ENCODE data around the gene SORCS2.

The SORCS2 gene

DNA sequence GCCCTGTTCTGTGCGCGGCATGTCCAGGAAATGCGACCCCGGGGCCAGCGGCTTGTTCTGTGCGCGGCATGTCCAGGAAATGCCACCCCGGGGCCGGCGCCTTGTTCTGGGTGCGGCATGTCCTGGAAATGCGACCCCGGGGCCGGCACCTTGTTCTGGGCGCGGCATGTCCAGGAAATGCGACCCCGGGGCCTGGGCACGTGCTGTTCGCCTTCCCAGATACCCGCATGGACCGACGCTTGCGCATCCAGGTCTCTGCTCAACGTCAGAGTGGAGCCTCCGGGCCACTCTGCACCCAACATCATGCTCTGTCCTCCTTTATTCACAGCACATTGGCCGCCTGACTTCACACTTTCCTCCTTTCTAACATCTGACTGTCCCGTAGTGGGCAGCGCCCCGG lies 318.2 kb downstream of the SORCS2 start:
- no peak for DNase-seq (ENCODE audit: low read depth)
- TF ChIP-seq, protein P1, sequence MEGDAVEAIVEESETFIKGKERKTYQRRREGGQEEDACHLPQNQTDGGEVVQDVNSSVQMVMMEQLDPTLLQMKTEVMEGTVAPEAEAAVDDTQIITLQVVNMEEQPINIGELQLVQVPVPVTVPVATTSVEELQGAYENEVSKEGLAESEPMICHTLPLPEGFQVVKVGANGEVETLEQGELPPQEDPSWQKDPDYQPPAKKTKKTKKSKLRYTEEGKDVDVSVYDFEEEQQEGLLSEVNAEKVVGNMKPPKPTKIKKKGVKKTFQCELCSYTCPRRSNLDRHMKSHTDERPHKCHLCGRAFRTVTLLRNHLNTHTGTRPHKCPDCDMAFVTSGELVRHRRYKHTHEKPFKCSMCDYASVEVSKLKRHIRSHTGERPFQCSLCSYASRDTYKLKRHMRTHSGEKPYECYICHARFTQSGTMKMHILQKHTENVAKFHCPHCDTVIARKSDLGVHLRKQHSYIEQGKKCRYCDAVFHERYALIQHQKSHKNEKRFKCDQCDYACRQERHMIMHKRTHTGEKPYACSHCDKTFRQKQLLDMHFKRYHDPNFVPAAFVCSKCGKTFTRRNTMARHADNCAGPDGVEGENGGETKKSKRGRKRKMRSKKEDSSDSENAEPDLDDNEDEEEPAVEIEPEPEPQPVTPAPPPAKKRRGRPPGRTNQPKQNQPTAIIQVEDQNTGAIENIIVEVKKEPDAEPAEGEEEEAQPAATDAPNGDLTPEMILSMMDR (IDR thresholded peaks at IDR 0.05; ENCODE audit: control insufficient read depth, insufficient read depth, low read depth, low read length, missing control alignments) = no peak
- H3K4me3 ChIP-seq (ENCODE audit: control insufficient read depth, low read depth, low read length) = no peak overlapping the region

DNA sequence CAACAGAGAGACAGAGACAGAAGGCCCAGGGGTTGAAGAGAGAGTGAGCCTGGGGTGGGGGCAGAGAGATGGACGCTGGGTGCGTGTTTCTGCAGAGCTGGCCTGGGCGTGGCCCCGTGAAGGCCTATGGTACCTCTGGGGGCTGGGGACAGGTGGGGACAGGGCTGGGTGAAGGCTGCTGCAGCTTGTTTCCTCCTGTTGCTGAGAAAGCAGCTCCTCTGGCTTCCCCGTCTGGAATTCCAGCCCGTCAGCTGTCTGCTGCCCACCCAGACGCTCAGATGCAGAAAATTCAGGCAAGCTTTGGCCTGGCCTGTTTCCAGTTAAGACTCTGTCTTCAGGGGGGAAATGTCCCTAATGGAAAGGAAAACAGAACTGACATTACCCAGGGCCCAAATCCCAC lies 319.2 kb downstream of the SORCS2 start:
- DNase-seq (ENCODE audit: low read depth) = no peak
- no peak overlapping the region for H3K4me3 ChIP-seq (ENCODE audit: control insufficient read depth, low read depth, low read length)
- TF ChIP-seq, protein P1 (IDR thresholded peaks at IDR 0.05; ENCODE audit: control insufficient read depth, insufficient read depth, low read depth, low read length, missing control alignments) = no peak

DNA sequence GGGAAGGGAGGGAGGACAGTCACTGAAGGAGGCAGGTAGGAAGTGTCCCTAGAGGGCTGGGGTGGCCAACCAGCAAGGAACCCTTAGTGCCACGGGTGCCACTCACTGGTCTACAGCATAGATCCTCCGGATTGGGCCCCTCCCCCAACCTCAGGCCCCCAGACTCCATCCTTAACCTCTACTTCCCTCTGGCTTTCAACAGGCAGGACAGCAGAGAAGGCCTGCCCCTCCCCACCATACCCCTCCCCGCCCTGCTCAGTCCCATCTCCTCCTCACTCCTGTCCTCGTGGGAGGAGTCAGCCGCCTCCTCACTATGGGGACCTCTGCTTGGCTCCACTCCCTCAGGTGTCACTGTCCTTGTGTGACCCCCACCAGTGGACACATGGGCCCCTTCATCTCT lies 320.1 kb downstream of the SORCS2 start:
- no peak overlapping the region for H3K4me3 ChIP-seq (ENCODE audit: control insufficient read depth, low read depth, low read length)
- no peak for DNase-seq (ENCODE audit: low read depth)
- TF ChIP-seq, protein P1 (IDR thresholded peaks at IDR 0.05; ENCODE audit: control insufficient read depth, insufficient read depth, low read depth, low read length, missing control alignments) = no peak

- H3K4me3 ChIP-seq (ENCODE audit: control insufficient read depth, low read depth, low read length) = no peak overlapping the region
- no peak for DNase-seq (ENCODE audit: low read depth)
- TF ChIP-seq, protein P1 (IDR thresholded peaks at IDR 0.05; ENCODE audit: control insufficient read depth, insufficient read depth, low read depth, low read length, missing control alignments) = no peak
Measured at GRCh38 chr4:7512946-7513345, 320.6 kb downstream of the SORCS2 start.

DNA sequence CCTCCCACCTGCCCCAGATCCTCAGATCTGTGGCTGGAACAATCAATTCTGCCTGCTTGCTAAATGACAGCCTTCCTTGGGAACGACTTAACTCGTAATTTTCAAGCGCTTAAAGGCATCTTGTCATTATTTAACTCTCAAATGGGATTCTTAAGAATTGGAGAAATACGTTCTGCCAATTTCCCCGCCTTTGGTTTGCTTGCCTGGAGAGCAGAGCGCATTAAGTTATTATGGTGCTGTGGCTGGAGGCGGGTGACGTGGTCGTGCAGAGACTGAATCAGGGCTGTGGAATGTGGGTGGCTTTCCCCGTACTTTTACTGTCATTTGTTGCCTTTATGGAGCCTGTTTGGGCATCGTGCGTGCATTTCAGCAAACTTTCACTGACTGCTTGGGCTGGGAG lies 321.3 kb downstream of the SORCS2 start:
- H3K4me3 ChIP-seq (ENCODE audit: control insufficient read depth, low read depth, low read length) = no peak overlapping the region
- TF ChIP-seq, protein P1 (IDR thresholded peaks at IDR 0.05; ENCODE audit: control insufficient read depth, insufficient read depth, low read depth, low read length, missing control alignments) = no peak
- peak; percentile 27 for DNase-seq (ENCODE audit: low read depth)

DNA sequence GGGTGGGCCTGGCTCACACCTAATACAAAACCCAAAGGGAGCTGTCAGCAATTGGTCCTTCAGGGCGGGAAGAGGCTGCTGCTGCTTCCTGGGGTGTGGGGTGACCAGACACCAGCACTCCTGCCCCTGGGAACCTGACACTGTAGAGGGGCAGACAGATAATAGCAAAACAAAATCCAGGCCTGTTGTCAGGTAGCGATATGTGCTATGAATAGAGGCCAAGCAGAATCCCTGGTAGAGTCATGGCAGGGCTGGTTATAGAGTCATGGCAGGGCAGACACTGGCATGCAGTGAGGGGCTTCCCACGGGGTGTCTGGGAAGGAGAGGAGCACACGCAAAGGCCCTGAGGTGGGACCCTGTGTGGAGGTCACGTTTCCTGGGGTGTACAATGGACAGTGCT lies 321.9 kb downstream of the SORCS2 start:
- no peak overlapping the region for H3K4me3 ChIP-seq (ENCODE audit: control insufficient read depth, low read depth, low read length)
- TF ChIP-seq, protein P1 (IDR thresholded peaks at IDR 0.05; ENCODE audit: control insufficient read depth, insufficient read depth, low read depth, low read length, missing control alignments) = no peak
- DNase-seq (ENCODE audit: low read depth) = no peak

DNA sequence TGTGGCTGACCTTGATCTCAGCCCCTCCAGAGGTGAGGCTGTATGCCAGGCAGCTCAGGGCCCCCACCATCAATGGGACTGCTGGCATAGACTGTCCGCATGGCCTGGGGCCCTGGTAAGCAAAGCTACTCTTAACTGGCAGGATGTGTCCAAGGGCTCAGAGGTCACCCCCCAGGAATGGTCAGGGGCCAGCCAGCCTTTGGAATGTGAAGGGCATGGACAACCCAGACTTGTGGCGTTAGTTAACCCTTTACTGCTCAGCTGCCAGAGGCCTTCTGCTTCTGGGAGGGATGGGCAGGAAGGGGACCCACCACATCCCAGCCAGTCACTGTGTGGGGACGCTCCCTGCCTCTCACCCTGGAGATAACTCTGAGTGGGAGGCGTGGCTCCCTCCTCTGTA lies 322.5 kb downstream of the SORCS2 start:
- no peak for DNase-seq (ENCODE audit: low read depth)
- TF ChIP-seq, protein P1 (IDR thresholded peaks at IDR 0.05; ENCODE audit: control insufficient read depth, insufficient read depth, low read depth, low read length, missing control alignments) = no peak
- H3K4me3 ChIP-seq (ENCODE audit: control insufficient read depth, low read depth, low read length) = no peak overlapping the region
